Cardiac muscle cell (in vitro differentiated cells and primary cell): Measurements from ENCODE around the gene MAGED2. TPM values are rescaled to one million over a fixed set of nuclear protein-coding genes. Genes with fewer than 3 reads are reported as not detected.

Experiments used
- DNase-seq, 2 donors: peaks; one replicate each; pipeline versions ENCODE4 v3.0.0 to v3.0.0-alpha.2; 2010 to 2017; ENCODE audit warnings: low read depth in 1 of 2, low spot score in 1 of 2
- H3K27ac ChIP-seq: fragments of 200-600 bp; sonication (generic); 2 replicates; pipeline ENCODE4 v1.5.1; 2016
- H3K27me3 ChIP-seq: fragments of 200-600 bp; sonication (generic); 2 replicates; pipeline ENCODE4 v1.6.0; 2016; ENCODE audit warnings: control low read depth
- H3K36me3 ChIP-seq: fragments of 200-600 bp; sonication (generic); 2 replicates; pipeline ENCODE4 v1.5.1; 2016; ENCODE audit warnings: control low read depth
- H3K4me1 ChIP-seq: fragments of 200-600 bp; sonication (generic); 2 replicates; pipeline ENCODE4 v1.8.1; 2017; ENCODE audit warnings: low read depth, mild to moderate bottlenecking, mixed run types
- H3K4me3 ChIP-seq: fragments of 200-600 bp; sonication (generic); 2 replicates; pipeline ENCODE4 v1.5.1; 2016; ENCODE audit warnings: mild to moderate bottlenecking
- H3K9me3 ChIP-seq: fragments of 200-600 bp; sonication (generic); 2 replicates; pipeline ENCODE4 v1.5.1; 2017; ENCODE audit warnings: low read depth, mild to moderate bottlenecking, control low read depth
- polyA plus RNA-seq: library from polyadenylated mRNA; unstranded; fragments of >200 nt; fragmentation: Nextera tagmentation; extraction: Ambion mirVana; gene quantifications from 2 replicates; pipeline ENCODE4 v1.2.1, GENCODE V29; 2016
- total RNA-seq: library from RNA; depleted of rRNA; stranded (reverse); fragments of >200 nt; gene quantifications from 2 replicates; pipeline ENCODE4 v1.2.3, GENCODE V29; 2016
- TF ChIP-seq, protein P1 (sequence below): IDR thresholded peaks from 2 replicates; pipeline ENCODE4 v1.5.1; 2012; ENCODE audit warnings: low read depth, mild to moderate bottlenecking, low read length

Gene MAGED2
- total and polyA plus RNA-seq, 2 experiments from 2014 or later, result 778 to 1,145 TPM

DNA sequence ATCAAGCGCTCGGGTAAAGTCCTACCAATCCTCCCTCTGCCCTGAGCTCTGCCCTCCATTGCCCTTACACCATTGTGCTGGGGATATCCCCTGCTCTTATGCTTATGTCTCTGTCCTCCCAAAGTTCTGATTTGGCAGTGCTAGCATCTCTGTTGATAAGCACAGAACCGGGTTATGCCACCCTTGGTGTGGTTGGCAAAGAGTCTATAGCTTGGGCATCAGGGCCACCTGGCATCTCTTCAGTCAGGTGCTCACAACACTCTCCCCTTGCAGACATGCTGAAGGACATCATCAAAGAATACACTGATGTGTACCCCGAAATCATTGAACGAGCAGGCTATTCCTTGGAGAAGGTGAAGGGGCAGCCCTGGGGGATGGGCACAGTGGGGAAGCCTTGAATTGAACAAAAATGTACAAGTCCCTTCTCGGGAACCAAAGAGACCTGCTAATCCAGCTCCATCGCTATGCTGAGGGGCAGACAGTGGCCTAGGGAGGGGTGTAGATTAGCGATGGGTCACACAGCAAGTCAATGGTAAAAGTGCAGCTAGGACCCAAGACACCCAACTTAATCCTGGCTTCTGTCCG lies 3.8 kb downstream of the MAGED2 start:
- H3K27ac ChIP-seq, result no peak overlapping the region
- DNase-seq, result no peak
- H3K27me3 ChIP-seq, result no peaks in the 10 kb centered on the region
- no peak overlapping the region for H3K4me3 ChIP-seq
- H3K36me3 ChIP-seq, result peaks cover 33% of the 10 kb centered on the region
- H3K4me1 ChIP-seq, result no peaks in the 10 kb centered on the region
- no peaks in the 10 kb centered on the region for H3K9me3 ChIP-seq
- TF ChIP-seq, protein P1, sequence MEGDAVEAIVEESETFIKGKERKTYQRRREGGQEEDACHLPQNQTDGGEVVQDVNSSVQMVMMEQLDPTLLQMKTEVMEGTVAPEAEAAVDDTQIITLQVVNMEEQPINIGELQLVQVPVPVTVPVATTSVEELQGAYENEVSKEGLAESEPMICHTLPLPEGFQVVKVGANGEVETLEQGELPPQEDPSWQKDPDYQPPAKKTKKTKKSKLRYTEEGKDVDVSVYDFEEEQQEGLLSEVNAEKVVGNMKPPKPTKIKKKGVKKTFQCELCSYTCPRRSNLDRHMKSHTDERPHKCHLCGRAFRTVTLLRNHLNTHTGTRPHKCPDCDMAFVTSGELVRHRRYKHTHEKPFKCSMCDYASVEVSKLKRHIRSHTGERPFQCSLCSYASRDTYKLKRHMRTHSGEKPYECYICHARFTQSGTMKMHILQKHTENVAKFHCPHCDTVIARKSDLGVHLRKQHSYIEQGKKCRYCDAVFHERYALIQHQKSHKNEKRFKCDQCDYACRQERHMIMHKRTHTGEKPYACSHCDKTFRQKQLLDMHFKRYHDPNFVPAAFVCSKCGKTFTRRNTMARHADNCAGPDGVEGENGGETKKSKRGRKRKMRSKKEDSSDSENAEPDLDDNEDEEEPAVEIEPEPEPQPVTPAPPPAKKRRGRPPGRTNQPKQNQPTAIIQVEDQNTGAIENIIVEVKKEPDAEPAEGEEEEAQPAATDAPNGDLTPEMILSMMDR, result no peak

DNA sequence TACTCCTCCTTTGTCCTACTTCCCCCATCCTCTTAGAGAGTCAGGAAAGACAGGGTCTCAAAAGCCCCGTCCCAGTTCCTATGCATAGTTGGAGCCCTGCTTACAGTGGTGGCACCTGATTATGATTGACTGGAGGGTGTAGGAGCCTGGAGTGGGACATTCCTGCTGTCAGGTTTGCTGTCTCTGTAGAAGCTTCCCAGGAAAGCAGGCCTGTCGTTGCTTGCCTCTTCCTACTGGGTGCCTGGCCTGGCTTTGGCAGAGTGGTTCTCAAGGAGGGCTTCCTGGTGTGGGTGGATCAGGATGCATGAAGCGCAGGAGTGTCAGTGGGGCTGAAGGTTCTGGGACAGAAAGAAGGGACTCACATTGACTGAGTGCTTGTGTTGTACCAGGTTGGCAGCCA lies 4.8 kb downstream of the MAGED2 start:
- peaks cover 33% of the 10 kb centered on the region for H3K36me3 ChIP-seq
- no peaks in the 10 kb centered on the region for H3K9me3 ChIP-seq
- H3K4me1 ChIP-seq, result no peaks in the 10 kb centered on the region
- TF ChIP-seq, protein P1, result no peak
- no peaks in the 10 kb centered on the region for H3K27me3 ChIP-seq
- no peak for DNase-seq
- H3K4me3 ChIP-seq, result no peak overlapping the region
- H3K27ac ChIP-seq, result no peak overlapping the region

DNA sequence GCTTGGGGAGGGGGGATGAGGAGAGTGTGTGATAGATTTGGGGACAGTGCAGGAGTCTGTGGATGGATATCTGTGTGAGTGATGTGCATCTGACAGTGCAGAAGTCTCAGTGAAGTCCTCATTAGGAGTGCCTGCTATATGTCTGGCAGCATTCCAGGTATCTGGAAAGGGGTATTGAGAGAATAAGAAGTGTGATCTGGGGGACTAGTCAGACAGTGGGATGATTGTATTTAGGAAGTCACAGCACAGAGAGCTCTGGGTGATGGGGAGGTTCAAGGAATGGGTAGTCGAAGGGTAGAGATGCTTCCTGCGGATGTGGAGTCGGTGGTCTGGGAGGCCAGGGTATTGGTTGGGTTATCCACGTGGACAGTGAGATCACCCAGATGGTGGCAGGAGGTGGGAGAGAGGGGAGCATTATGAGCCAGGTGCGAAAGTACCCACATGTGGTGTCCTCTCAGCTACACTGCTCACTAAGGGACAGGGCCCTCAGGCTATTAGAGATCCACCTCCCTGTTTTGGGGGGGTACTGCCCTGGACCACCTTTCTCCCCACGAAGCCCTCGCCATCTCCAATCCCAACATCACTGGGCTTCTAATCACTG lies 9.8 kb downstream of the MAGED2 start:
- peak in 1 of 2 donors; percentile 11 for DNase-seq
- H3K27ac ChIP-seq, result peak overlapping the region; percentile 43

DNA sequence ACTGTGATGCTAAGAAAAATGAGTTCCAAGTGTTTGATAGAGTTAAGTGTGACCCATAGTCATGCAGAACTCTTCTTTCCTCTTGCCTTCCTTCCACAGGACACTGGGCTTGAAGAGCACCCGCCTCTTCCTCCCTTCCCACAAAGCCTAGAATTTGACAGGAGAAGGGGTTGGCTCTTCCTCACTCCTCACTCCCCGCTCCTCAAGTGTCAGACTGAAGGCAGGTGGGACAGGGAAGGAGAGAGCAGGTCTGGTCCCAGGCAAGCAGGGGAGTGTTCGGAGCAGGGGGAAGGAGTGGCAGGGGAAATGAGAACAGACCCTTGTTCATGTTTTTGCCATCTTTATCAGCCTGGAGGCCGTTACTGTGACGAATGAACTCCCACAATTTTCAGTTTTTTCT lies 10.7 kb downstream of the MAGED2 start:
- H3K4me1 ChIP-seq, result no peaks in the 10 kb centered on the region
- no peaks in the 10 kb centered on the region for H3K27me3 ChIP-seq
- H3K4me3 ChIP-seq, result no peak overlapping the region
- DNase-seq, result no peak
- peaks cover 11% of the 10 kb centered on the region for H3K36me3 ChIP-seq
- no peaks in the 10 kb centered on the region for H3K9me3 ChIP-seq
- TF ChIP-seq, protein P1, result no peak
- peak overlapping the region; percentile 43 for H3K27ac ChIP-seq

More for the DNA sequence above, 9.8 kb downstream of the MAGED2 start:
- TF ChIP-seq, protein P1, result no peak
- H3K36me3 ChIP-seq, result peaks cover 17% of the 10 kb centered on the region
- H3K9me3 ChIP-seq, result no peaks in the 10 kb centered on the region
- H3K27me3 ChIP-seq, result no peaks in the 10 kb centered on the region
- H3K4me3 ChIP-seq, result no peak overlapping the region
- no peaks in the 10 kb centered on the region for H3K4me1 ChIP-seq

DNA sequence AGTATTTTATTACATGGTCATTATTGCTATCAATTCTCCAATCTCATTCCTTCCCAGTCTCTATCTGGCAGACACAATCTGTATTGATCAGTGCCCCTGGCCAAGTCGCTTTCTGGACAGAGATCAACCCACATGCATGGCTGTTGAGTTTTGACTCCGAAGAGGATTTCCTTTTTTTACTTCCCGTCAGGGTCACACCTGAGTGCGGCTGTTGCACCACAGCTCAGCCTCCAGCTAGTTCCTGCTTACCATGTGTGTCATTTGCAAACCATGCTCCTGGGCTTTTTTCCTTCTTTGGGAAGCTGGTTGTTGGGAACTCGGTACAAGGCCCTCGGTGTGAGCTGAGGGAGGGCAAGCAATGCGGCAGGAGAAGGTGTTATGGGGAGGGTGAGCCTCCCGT lies 11.7 kb downstream of the MAGED2 start:
- no peak overlapping the region for H3K4me3 ChIP-seq
- H3K4me1 ChIP-seq, result no peaks in the 10 kb centered on the region
- DNase-seq, result no peak
- H3K27me3 ChIP-seq, result no peaks in the 10 kb centered on the region
- H3K27ac ChIP-seq, result no peak overlapping the region
- no peaks in the 10 kb centered on the region for H3K9me3 ChIP-seq
- peaks cover 1% of the 10 kb centered on the region for H3K36me3 ChIP-seq
- TF ChIP-seq, protein P1, result no peak
